DND-41 (cell line): ENCODE data around the gene MAN2B2.

Experiments
- ATAC-seq: fragments of 200-7000 bp; cut with Tn5 transposase; 3 replicates; pipeline ENCODE4 v1.9.1; 2021; ENCODE audit warnings: low read depth; ENCODE audit not compliant: insufficient read depth
- DNase-seq: peaks from one replicate; pipeline ENCODE4 v3.0.0-alpha.2; 2020
- H2AFZ ChIP-seq: 2 replicates; pipeline ENCODE4 v1.6.0; 2012; ENCODE audit warnings: low read depth, low read length
- H3K27ac ChIP-seq: 2 replicates; pipeline ENCODE4 v1.5.1; 2012; ENCODE audit warnings: low read length, inconsistent platforms
- H3K27me3 ChIP-seq: fragments of 200-600 bp; sonication (generic); 2 replicates; pipeline ENCODE4 v1.6.0; 2012; ENCODE audit warnings: low read length, mild to moderate bottlenecking, inconsistent platforms; ENCODE audit not compliant: insufficient read depth, poor library complexity
- H3K36me3 ChIP-seq: 2 replicates; pipeline ENCODE4 v1.5.1; 2012; ENCODE audit warnings: low read length, inconsistent platforms; ENCODE audit not compliant: insufficient read depth
- H3K4me1 ChIP-seq: 2 replicates; pipeline ENCODE4 v1.5.1; 2012; ENCODE audit warnings: mild to moderate bottlenecking, low read length; ENCODE audit not compliant: insufficient read depth
- H3K4me2 ChIP-seq: 2 replicates; pipeline ENCODE4 v1.6.0; 2012; ENCODE audit warnings: mild to moderate bottlenecking, moderate library complexity, low read length, inconsistent platforms; ENCODE audit not compliant: insufficient read depth
- H3K4me3 ChIP-seq, 2 experiments: fragments of 200-600 bp in 1 of 2; shearing (Covaris generic) in 1 of 2; 2 replicates each; pipeline ENCODE4 v1.5.1; 2012 to 2016; ENCODE audit warnings: inconsistent platforms in 2 of 2, low read length in 2 of 2, mild to moderate bottlenecking in 2 of 2, low read depth in 1 of 2, moderate library complexity in 1 of 2
- H3K79me2 ChIP-seq: 2 replicates; pipeline ENCODE4 v1.6.0; 2012; ENCODE audit warnings: low read length, inconsistent platforms; ENCODE audit not compliant: insufficient read depth
- H3K9ac ChIP-seq: 2 replicates; pipeline ENCODE4 v1.6.0; 2012; ENCODE audit warnings: low read depth, mild to moderate bottlenecking, inconsistent platforms, low read length, moderate library complexity
- H3K9me3 ChIP-seq: 2 replicates; pipeline ENCODE4 v1.5.1; 2012; ENCODE audit warnings: low read length, moderate library complexity, mild to moderate bottlenecking, inconsistent platforms; ENCODE audit not compliant: insufficient read depth, severe bottlenecking
- H4K20me1 ChIP-seq: 2 replicates; pipeline ENCODE4 v1.6.0; 2012; ENCODE audit warnings: low read length; ENCODE audit not compliant: insufficient read depth
- CTCF ChIP-seq: IDR thresholded peaks from 2 replicates; pipeline ENCODE4 v1.5.1; 2012; ENCODE audit warnings: borderline replicate concordance, low read length, moderate library complexity, mild to moderate bottlenecking; ENCODE audit not compliant: poor library complexity, severe bottlenecking; ENCODE audit errors: extremely low read depth
- EZH2 ChIP-seq: IDR thresholded peaks from 3 replicates; pipeline ENCODE4 v1.6.1; 2012; ENCODE audit warnings: borderline replicate concordance, low read depth, mild to moderate bottlenecking, moderate library complexity, low read length, inconsistent platforms; ENCODE audit not compliant: severe bottlenecking

Gene MAN2B2

DNA sequence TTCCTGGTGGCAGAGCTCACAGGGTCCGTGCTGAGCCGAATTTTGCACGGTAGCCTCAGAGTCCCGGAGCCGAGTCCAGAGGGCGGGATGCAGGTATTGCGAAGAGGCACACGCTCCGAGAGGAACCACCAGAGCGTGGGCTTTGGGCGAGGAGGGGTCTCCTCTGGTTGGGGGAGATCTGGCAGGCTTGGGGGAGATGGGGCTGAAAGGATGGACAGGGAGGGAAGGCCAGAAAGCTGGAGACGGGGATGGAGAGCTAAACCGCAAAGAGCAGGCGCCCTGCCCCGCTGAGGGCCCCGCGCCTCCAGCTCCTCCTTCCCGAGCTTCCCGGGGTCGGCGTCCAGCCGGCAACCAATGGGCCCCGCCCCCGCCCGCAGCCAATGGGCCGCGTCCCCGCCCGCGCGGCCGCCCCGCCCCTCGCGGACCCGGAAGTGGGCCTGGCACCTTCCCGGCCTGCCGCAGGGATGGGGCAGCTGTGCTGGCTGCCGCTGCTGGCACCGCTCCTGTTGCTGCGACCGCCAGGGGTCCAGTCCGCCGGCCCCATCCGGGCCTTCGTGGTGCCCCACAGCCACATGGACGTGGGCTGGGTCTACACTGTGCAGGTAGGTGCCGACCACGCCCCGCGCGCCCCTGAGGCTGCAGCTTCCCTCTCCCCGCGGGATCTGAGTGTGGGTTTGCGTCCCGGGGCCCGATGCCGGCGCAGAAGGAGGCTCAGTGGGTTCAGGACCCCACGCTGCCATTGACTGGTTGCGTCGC, at the start of gene MAN2B2:
MAN2B2 (plus strand) TSS at position 443 of the 756 bp plus-strand sequence; CDS start at position 465, 22 bp downstream.
- Histone ChIP-seq H3K4me1 (peaks cover 23% of the 10 kb centered on the region), H3K27ac (peak within 1 kb of the TSS; percentile 71)

DNA sequence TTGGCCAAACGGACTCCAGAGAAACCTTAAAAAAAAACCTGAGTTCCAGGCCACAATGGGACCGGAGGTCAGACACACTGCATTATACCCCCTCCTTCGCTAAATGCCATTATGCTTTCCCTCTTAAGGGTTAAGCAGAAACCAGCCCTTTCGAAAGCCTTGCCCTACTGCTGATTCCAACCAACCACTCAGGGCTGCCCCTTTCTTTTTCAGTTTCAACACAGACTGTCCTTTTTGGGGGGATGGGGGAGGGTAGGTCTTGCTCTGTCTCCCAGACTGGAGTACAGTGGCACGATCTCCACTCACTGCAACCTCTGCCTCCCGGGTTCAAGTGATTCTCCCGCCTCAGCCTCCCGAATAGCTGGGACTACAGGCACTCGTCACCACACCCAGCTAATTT, 49.5 kb upstream of the MAN2B2 start:
- no peaks in the 10 kb centered on the region for H3K36me3 ChIP-seq
- no peak for TF ChIP-seq CTCF
- TF ChIP-seq EZH2, result no peak
- ATAC-seq (no peak), DNase-seq (no peak)
- no peak overlapping the region for H2AFZ ChIP-seq
- H3K9ac ChIP-seq, result no peak overlapping the region
- H3K27ac ChIP-seq, result no peak overlapping the region
- H3K27me3 ChIP-seq, result peaks cover 6% of the 10 kb centered on the region
- no peaks in the 10 kb centered on the region for H3K9me3 ChIP-seq
- H3K79me2 ChIP-seq, result no peaks in the 10 kb centered on the region
- no peak overlapping the region for H3K4me2 ChIP-seq
- H3K4me3 ChIP-seq, result no peak overlapping the region
- peaks cover 3% of the 10 kb centered on the region; the same call in 1 of the 2 replicates for H4K20me1 ChIP-seq
- H3K4me1 ChIP-seq, result no peaks in the 10 kb centered on the region

More for the DNA sequence above, at the start of gene MAN2B2:
- H3K27me3 ChIP-seq, result no peaks in the 10 kb centered on the region
- TF ChIP-seq CTCF (no peak), EZH2 (no peak)
- peak within 1 kb of the TSS; percentile 92 for H3K4me2 ChIP-seq
- H3K9ac ChIP-seq, result peak within 1 kb of the TSS; percentile 78
- H4K20me1 ChIP-seq, result no peaks in the 10 kb centered on the region
- H2AFZ ChIP-seq, result peak within 1 kb of the TSS; percentile 100
- ATAC-seq (peak; percentile 96), DNase-seq (peak; percentile 89)
- H3K36me3 ChIP-seq, result peaks cover 31% of the 10 kb centered on the region
- H3K79me2 ChIP-seq, result peaks cover 12% of the 10 kb centered on the region
- no peaks in the 10 kb centered on the region for H3K9me3 ChIP-seq
- peak within 1 kb of the TSS; percentile 47 to 89; a peak in 3 of 4 replicates for H3K4me3 ChIP-seq

DNA sequence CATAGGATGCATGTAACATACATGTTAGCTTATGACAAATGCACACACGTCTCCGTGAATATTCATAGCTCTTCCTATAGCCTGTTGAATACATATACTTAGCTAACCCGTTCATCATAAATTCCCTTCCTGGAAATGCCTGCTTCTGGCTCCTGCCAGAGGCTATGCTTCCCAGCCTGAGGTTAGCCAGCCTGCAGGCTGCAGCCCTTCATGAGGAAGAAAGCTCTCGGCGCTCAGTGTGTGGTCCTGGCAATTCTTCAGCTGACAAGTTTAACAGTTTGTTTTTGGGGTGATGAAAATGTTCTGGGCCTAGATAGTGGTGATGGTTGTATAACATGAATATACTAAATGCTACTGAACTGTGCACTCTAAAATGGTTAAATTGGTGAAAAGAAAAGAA, 48.8 kb upstream of the MAN2B2 start:
- TF ChIP-seq EZH2 (no peak), CTCF (no peak)
- Histone ChIP-seq H3K27ac (no peak overlapping the region), H2AFZ (no peak overlapping the region), H3K4me1 (no peaks in the 10 kb centered on the region), H3K9ac (no peak overlapping the region), H4K20me1 (peaks cover 3% of the 10 kb centered on the region; the same call in 1 of the 2 replicates), H3K4me2 (no peak overlapping the region), H3K4me3 (no peak overlapping the region), H3K9me3 (no peaks in the 10 kb centered on the region), H3K36me3 (no peaks in the 10 kb centered on the region), H3K27me3 (peaks cover 3% of the 10 kb centered on the region), H3K79me2 (no peaks in the 10 kb centered on the region)
- no peak for ATAC-seq
- no peak for DNase-seq
